Skeletal muscle tissue (tissue), 4 donors: ENCODE results near the gene HOXA11. TPM values are rescaled to one million over a fixed set of nuclear protein-coding genes. Genes with fewer than 3 reads are reported as not detected.

ENCODE experiments used
- H3K27ac ChIP-seq: one replicate; pipeline ENCODE4 v1.7.0; 2013; ENCODE audit warnings: mild to moderate bottlenecking, low read depth, low read length, inconsistent platforms
- H3K27me3 ChIP-seq, 3 donors: one replicate each; pipeline ENCODE4 v1.7.0; 2013; ENCODE audit warnings: low read length in 3 of 3; ENCODE audit not compliant: control insufficient read depth in 3 of 3, insufficient read depth in 3 of 3
- H3K36me3 ChIP-seq, 3 donors: one replicate each; pipeline ENCODE4 v1.7.0; 2013; ENCODE audit warnings: low read length in 3 of 3; ENCODE audit not compliant: control insufficient read depth in 3 of 3, insufficient read depth in 3 of 3
- H3K4me1 ChIP-seq, 3 donors: one replicate each; pipeline ENCODE4 v1.7.0; 2013; ENCODE audit warnings: low read length in 3 of 3, mild to moderate bottlenecking in 3 of 3; ENCODE audit not compliant: control insufficient read depth in 3 of 3, insufficient read depth in 3 of 3
- H3K4me3 ChIP-seq, 3 donors: one replicate each; pipeline ENCODE4 v1.7.0; 2013; ENCODE audit warnings: low read length in 3 of 3
- H3K9ac ChIP-seq, 3 donors: one replicate each; pipeline ENCODE4 v1.7.0; 2013; ENCODE audit warnings: low read length in 3 of 3, mild to moderate bottlenecking in 3 of 3, moderate library complexity in 2 of 3, low read depth in 1 of 3
- H3K9me3 ChIP-seq, 3 donors: one replicate each; pipeline ENCODE4 v1.7.0; 2013; ENCODE audit warnings: low read length in 3 of 3; ENCODE audit not compliant: control insufficient read depth in 3 of 3
- total RNA-seq: library from RNA; depleted of rRNA; stranded (reverse); fragments of >200 nt; gene quantifications from one replicate; pipeline ENCODE4 v1.2.3, GENCODE V29; 2014
- donor health status: Osteomylitis.

The HOXA11 gene
- total RNA-seq, 1 donor from 2014 or later, result 2.1 TPM

GRCh38 chr7:27157702-27158431 is 27.2 kb downstream of the HOXA11 start:
- Histone ChIP-seq H3K4me3 (no peak overlapping the region), H3K9ac (no peak overlapping the region), H3K36me3 (peaks cover 0 to 2% (median 0%) of the 10 kb centered on the region in 3 donors), H3K4me1 (peaks cover 18 to 26% (median 26%) of the 10 kb centered on the region in 3 donors), H3K27me3 (no peaks in the 10 kb centered on the region), H3K9me3 (no peaks in the 10 kb centered on the region), H3K27ac (no peak overlapping the region)

GRCh38 chr7:27156916-27157701 is 27.9 kb downstream of the HOXA11 start:
- Histone ChIP-seq H3K27me3 (peaks cover 0 to 5% (median 0%) of the 10 kb centered on the region in 3 donors), H3K9ac (peak overlapping the region; percentile 44 to 93 (median 81)), H3K4me3 (peak overlapping the region; percentile 75 to 89 (median 87)), H3K4me1 (peaks cover 20 to 33% (median 33%) of the 10 kb centered on the region in 3 donors), H3K27ac (peak overlapping the region; percentile 88), H3K9me3 (no peaks in the 10 kb centered on the region), H3K36me3 (peaks cover 0 to 2% (median 0%) of the 10 kb centered on the region in 3 donors)

GRCh38 chr7:27156508-27156898 is 28.5 kb downstream of the HOXA11 start, which contains the start of gene HOXA7:
Gene HOXA7, minus strand, starts transcription at chr7:27156675. Its CDS starts 130 bp downstream, at chr7:27156545.
- H3K9me3 ChIP-seq, result no peaks in the 10 kb centered on the region
- H3K9ac ChIP-seq, result peak within 1 kb of the TSS; percentile 81 to 93 (median 89)
- H3K4me1 ChIP-seq, result peaks cover 27 to 39% (median 39%) of the 10 kb centered on the region in 3 donors
- H3K4me3 ChIP-seq, result peak within 1 kb of the TSS; percentile 75 to 89 (median 87)
- H3K27ac ChIP-seq, result peak within 1 kb of the TSS; percentile 88
- H3K27me3 ChIP-seq, result peaks cover 0 to 8% (median 0%) of the 10 kb centered on the region in 3 donors
- H3K36me3 ChIP-seq, result peaks cover 0 to 2% (median 0%) of the 10 kb centered on the region in 3 donors

GRCh38 chr7:27155816-27156507 is 29.1 kb downstream of the HOXA11 start:
- H3K4me3 ChIP-seq, result peak overlapping the region; percentile 75 to 89 (median 87)
- peaks cover 0 to 8% (median 0%) of the 10 kb centered on the region in 3 donors for H3K27me3 ChIP-seq
- H3K9ac ChIP-seq, result peak overlapping the region; percentile 81 to 93 (median 89)
- peaks cover 0 to 2% (median 0%) of the 10 kb centered on the region in 3 donors for H3K36me3 ChIP-seq
- peak overlapping the region; percentile 88 for H3K27ac ChIP-seq
- H3K9me3 ChIP-seq, result no peaks in the 10 kb centered on the region
- H3K4me1 ChIP-seq, result peaks cover 27 to 42% (median 41%) of the 10 kb centered on the region in 3 donors

GRCh38 chr7:27154901-27155815 is 29.9 kb downstream of the HOXA11 start:
- Histone ChIP-seq H3K4me1 (peaks cover 32 to 44% (median 40%) of the 10 kb centered on the region in 3 donors), H3K27ac (peak overlapping the region; percentile 88)

GRCh38 chr7:27154369-27154768 is 30.7 kb downstream of the HOXA11 start:
- Histone ChIP-seq H3K4me1 (peaks cover 40 to 46% (median 40%) of the 10 kb centered on the region in 3 donors), H3K36me3 (peaks cover 0 to 2% (median 0%) of the 10 kb centered on the region in 3 donors), H3K27me3 (peaks cover 0 to 8% (median 0%) of the 10 kb centered on the region in 3 donors), H3K4me3 (no peak overlapping the region), H3K27ac (no peak overlapping the region), H3K9ac (no peak overlapping the region), H3K9me3 (no peaks in the 10 kb centered on the region)

More at GRCh38 chr7:27154901-27155815, 29.9 kb downstream of the HOXA11 start:
- peaks cover 0 to 2% (median 0%) of the 10 kb centered on the region in 3 donors for H3K36me3 ChIP-seq
- peaks cover 0 to 8% (median 0%) of the 10 kb centered on the region in 3 donors for H3K27me3 ChIP-seq
- H3K4me3 ChIP-seq, result peak overlapping the region; percentile 75 to 89 (median 87)
- no peaks in the 10 kb centered on the region for H3K9me3 ChIP-seq
- H3K9ac ChIP-seq, result peak overlapping the region; percentile 81 to 93 (median 89)

GRCh38 chr7:27153526-27153925 is 31.5 kb downstream of the HOXA11 start:
- Histone ChIP-seq H3K9ac (no peak overlapping the region), H3K36me3 (peaks cover 0 to 2% (median 0%) of the 10 kb centered on the region in 3 donors), H3K27ac (no peak overlapping the region), H3K4me1 (peaks cover 48 to 55% (median 49%) of the 10 kb centered on the region in 3 donors), H3K4me3 (no peak overlapping the region), H3K27me3 (peaks cover 0 to 8% (median 0%) of the 10 kb centered on the region in 3 donors), H3K9me3 (no peaks in the 10 kb centered on the region)

GRCh38 chr7:27152816-27153442 is 32.1 kb downstream of the HOXA11 start:
- peak overlapping the region; percentile 91 to 96 (median 93) for H3K9ac ChIP-seq
- H3K27ac ChIP-seq, result peak overlapping the region; percentile 78
- H3K9me3 ChIP-seq, result no peaks in the 10 kb centered on the region
- peaks cover 54 to 61% (median 54%) of the 10 kb centered on the region in 3 donors for H3K4me1 ChIP-seq
- peaks cover 0 to 8% (median 0%) of the 10 kb centered on the region in 3 donors for H3K27me3 ChIP-seq
- H3K4me3 ChIP-seq, result peak overlapping the region; percentile 89 to 98 (median 94)
- H3K36me3 ChIP-seq, result peaks cover 0 to 2% (median 0%) of the 10 kb centered on the region in 3 donors
